HG03442 (cell line): Measurements from ENCODE around the gene CDH4.

Experiments
- ATAC-seq: cut with Tn5 transposase; IDR thresholded peaks from one replicate; pipeline ENCODE4 v1.9.1; 2021; ENCODE audit warnings: mild to moderate bottlenecking, moderate library complexity; ENCODE audit not compliant: unreplicated experiment

CDH4 gene

DNA sequence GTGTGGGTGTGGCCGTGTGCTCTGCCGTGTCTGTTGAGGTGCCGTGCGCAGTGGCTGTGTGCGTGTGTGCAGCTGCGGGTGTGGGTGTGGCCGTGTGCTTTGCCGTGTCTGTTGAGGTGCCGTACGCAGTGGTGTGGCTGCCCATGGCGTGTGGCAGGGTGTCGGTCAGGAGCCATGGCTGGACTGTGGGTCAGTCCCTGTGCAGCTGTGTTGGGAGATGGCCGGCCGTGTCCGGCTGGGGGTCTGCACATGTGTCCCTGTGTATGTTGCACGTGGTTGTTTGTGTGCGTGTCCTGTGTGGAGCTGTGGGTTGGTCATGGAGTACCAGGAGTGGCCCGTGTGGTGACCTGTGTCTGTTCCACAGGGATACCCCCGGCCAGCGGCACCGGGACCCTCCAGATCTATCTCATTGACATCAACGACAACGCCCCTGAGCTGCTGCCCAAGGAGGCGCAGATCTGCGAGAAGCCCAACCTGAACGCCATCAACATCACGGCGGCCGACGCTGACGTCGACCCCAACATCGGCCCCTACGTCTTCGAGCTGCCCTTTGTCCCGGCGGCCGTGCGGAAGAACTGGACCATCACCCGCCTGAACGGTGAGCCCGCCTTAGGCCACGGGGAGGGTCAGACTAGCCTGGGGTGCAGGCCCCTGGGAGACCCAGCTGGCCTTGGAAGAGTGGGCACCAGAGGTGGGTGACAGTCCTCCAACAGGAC lies 675.9 kb downstream of the CDH4 start:
- no peak for ATAC-seq

DNA sequence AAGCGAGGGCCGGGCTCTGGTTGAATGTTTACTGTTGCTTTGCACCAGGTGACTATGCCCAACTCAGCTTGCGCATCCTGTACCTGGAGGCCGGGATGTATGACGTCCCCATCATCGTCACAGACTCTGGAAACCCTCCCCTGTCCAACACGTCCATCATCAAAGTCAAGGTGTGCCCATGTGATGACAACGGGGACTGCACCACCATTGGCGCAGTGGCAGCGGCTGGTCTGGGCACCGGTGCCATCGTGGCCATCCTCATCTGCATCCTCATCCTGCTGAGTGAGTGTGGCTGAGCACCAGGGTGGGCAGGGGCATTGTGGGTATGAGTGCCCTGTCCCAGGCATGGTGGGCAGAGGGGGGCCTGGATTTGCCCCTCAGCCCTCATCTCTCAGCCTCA lies 677.5 kb downstream of the CDH4 start:
- no peak for ATAC-seq

DNA sequence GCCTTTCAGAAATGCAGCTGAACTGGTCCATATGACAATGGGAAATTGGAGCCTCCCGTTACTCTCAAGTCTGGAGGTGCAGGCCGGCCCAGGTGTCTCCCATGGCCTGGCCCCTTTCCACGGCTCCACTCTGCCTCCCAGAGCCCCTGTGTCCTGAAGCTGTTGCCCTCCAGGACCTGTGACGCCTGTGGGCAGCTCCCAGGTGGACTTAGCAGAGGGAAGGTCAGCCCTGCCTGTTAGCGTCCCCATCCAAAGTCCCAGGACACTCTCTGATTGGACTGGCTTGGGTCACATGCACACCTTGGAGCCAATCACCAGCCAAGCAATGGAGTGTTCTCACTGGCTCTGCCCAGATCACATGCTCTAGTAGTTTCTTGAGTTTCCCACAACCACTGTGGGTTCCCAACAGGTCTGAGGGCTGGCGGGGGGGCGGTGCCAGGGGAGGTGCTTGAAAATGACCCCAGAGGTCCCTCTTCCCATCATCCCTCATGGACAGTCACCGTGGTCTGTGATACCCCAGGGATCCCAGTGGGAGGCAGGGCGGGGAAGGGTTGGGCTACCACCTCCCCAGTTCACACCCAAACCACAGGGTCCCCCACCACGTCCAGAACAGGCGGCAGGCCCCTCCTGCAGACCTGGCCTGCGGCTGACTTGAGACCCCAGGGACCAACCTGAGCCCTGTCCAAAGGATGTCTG lies 678.1 kb downstream of the CDH4 start:
- ATAC-seq: no peak

DNA sequence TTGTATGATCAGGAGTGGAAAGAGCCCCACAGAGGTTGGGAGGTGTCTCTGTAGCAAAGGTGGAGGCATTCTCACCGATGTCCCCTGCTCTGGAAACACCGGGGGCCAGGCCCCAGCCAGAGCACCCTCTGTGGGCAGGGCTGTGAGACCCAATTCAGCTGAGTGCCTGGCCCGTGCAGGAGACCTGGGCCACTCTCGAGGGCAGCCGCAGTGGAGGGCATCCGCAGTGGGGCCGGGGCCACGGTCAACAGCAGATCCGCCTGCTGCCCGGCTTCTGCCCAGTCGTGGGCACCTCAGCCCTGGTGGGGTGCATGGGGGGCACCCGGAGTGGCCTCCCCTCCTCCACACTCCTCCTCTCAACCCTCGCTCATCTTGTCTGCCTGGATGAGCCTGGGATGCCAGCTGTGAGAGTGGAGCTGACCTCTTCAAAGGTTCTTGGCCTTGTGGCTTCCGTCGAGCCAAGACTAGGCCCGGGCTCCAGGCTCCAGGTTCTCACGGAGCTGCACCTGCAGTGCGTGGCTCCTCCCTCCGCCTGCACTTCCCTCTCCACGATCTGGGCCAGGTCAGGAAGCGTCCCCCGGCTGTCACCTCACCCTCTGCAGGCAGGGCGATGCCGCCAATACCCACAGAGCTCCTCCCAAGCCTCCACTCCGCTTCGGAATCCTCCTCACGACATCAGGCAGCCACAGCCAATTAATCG lies 678.9 kb downstream of the CDH4 start:
- ATAC-seq: no peak

DNA sequence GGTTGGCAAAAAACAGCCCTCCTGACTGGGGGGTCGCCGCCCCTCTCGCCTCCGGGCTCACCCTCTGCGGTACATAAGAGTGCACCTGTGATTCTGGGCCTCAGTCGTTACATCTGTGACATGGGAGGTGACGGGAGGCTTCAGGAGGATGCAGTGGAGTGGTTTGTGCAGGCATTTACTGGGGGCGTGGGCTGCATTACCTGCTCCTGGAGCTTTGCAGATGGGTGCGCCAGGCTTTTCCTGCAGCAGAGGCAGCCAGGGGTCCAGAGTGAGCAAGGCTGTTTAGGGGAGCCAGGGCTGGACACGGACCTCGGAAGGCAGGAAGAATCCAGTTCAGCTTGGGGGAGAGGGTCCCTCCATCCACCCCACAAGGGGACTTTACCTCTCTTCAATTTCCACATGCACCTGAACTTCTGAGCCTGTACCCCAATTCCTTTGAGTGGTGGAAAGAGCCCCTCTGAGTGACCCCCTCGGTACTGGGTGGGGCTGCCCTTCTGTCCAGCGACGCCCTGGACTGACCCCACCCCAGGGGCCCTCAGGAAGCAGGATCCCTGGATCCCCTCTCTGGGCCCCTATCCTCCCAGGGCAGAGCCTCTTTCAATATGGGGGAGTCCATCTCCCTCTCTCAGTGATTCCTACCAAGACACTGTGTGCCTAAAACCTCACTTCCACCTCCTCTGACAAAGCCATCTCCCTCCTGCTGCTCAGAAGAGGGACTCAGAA lies 679.6 kb downstream of the CDH4 start:
- ATAC-seq: no peak

DNA sequence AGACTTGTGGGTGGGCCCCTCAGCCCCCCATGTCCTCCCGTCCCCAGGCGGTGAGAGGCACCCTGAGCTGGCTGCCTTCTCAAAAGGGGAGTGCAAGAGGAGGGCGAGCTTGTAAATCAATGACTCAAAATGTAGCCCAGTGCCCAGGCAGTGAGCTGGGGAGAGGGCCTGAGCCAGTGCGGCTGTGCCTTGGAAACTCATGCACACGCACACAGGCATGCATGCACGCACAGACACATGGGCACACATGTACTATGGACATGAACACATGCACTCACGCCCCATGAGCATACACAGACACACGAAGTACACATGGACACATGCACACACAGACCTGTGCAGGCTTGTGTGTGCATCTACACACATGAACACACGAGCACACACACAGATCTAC lies 680.1 kb downstream of the CDH4 start:
- no peak for ATAC-seq

DNA sequence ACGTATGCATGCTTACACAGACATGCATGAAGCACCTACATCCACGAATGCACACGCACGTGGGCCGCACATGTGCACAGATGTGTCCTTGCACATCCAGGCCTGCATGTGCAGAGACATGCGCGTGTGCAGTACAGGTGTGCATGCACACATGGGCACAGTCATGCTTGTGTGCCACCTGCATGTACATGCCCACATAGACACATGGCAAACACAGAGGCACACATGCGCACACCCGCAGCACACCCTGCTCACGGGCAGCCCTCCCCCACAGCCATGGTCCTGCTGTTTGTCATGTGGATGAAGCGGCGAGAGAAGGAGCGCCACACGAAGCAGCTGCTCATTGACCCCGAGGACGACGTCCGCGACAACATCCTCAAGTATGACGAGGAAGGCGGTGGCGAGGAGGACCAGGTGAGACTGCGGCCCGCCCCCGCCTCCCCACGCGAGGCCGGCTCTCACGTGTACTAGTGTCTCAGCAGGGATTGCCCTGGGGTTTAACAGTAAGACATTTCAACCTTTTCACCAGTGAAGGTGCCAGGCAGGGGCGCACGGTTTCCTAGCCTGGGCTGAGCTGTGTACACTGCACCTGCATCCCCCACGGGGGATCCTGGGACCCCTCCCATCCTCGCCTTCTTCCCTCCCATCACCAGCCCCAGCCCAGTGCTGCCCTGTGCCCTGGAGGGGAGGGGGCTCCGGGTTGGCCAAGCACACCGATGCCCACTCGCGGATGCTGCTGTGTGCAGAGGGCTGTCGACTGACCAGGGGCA lies 680.8 kb downstream of the CDH4 start:
- no peak for ATAC-seq

DNA sequence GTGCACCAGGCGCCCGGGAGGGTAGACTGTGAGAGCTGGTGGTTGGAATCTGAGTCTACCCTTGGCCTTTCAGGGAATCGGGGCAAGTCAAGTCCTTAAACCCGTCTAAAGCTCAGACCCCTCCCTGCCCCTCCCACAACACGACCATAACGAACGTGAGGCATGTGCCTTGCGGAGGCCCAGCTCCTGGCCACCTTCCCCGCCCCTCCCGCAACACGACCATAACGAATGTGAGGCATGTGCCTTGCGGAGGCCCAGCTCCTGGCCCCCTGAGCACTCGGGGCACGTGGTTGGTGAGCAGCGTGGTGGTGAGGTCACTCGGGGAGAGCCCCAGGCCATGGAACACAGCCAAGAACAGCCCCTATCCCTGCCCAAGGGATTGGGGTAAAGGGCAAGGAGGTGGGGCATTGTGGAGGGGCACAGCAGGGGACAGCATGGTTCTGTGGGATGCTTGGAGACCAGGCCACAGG lies 681.5 kb downstream of the CDH4 start:
- no peak for ATAC-seq

DNA sequence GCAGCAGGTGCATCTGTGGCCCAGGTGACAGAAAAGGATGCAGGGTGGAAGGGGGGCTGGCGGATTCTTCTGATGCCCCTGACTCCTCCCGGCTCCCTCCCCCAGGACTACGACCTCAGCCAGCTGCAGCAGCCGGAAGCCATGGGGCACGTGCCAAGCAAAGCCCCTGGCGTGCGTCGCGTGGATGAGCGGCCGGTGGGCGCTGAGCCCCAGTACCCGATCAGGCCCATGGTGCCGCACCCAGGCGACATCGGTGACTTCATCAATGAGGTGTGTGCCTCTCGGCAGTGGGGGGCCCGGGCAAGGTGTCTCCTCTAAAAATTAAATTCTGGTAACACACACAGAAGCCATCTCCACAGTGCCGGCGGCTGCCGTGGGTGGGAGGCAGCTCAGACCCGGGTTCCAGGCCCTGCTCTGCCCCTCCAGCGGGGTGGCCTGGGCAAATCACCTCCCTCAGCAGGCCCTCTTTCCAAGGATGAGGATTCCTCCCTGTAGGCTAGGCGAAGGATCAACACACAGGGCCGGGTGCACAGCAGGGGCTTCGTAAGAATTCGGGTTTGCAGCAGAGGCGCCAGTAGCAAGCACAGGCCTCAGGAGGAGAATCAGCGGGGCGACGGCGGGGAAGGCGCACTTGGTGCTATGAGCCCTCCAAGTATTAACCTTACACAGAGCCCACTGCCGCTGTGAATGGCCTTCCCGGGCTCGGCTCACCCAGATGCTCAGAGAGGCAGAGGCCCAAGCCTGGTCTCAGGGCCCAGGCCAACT lies 682.1 kb downstream of the CDH4 start:
- no peak for ATAC-seq

DNA sequence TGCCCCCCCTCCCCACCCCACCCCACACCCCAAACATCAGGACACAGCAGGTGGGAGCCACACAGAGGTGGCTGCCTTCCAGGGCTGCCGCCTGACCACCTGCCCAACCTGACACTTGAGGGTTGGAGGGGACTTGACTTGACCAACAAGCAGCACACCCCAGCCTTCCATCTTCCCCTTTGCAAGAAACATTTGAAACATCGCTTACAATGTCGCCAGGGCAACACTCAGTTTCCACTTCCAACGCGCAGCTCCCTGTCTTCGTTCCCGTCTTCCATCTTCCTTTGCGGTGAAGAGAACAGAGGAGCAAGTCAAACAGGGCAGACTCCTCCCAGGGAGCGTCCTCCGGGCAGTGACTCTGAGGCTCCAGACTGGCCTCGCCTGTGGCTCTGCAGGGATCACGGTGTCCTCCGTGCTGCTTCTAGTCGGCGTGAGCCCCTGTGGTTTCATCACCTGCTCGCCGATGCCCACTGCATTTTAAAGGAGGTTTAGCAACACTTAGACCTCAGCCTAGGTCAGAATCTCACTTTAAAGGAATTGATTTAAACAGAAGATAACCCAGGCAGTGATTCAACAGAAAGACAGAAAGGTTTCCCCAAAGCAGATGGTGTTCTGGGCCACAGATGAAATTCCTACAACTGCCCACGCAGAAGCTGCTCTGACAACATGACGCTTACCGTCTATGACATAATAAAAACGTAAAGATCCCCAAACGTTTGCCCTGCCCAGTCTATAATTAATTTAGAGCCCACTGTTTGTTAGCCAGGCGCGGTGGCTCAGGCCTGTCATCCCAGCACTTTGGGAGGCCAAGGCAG lies 682.9 kb downstream of the CDH4 start:
- no peak for ATAC-seq

DNA sequence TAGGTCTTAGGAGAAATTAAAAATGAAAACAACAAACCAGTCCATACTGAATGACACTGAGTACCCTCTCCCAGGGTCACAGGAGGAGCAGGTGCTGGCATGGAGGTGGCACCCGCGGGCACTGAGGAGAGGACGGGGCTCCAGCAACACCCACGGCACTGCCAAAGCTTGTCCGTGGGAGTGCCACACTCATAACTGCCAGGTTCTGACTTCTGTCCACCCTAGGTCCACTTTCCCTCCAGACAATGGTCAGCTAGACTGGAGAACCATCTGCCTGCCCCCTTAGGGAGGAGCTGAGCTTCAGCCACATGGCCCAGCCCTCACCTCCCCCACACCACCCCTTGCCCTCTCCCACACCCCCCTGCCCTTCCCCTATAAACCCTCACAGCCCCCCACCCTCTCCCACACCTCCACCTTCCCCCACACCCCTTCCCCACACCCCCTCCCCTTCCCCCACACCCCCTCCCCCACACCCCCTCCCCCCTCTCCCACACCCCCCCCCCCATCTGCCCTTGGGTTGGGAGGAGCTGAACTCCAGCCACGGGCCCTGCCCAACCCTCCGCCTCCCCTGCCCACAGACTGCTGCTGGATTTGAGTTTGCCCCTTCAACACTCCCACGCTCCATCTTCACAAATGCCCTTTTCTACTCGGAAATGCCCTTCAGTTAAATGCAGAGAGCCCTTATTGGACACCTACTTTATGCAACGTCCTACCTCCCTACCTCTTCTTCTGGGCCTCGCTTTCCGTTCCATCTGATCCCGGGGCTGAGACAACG lies 684.1 kb downstream of the CDH4 start:
- ATAC-seq: no peak

DNA sequence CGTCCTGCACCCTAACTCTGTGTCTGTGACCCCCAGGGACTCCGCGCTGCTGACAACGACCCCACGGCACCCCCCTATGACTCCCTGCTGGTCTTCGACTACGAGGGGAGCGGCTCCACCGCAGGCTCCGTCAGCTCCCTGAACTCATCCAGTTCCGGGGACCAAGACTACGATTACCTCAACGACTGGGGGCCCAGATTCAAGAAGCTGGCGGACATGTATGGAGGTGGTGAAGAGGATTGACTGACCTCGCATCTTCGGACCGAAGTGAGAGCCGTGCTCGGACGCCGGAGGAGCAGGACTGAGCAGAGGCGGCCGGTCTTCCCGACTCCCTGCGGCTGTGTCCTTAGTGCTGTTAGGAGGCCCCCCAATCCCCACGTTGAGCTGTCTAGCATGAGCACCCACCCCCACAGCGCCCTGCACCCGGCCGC lies 684.7 kb downstream of the CDH4 start:
- no peak for ATAC-seq

DNA sequence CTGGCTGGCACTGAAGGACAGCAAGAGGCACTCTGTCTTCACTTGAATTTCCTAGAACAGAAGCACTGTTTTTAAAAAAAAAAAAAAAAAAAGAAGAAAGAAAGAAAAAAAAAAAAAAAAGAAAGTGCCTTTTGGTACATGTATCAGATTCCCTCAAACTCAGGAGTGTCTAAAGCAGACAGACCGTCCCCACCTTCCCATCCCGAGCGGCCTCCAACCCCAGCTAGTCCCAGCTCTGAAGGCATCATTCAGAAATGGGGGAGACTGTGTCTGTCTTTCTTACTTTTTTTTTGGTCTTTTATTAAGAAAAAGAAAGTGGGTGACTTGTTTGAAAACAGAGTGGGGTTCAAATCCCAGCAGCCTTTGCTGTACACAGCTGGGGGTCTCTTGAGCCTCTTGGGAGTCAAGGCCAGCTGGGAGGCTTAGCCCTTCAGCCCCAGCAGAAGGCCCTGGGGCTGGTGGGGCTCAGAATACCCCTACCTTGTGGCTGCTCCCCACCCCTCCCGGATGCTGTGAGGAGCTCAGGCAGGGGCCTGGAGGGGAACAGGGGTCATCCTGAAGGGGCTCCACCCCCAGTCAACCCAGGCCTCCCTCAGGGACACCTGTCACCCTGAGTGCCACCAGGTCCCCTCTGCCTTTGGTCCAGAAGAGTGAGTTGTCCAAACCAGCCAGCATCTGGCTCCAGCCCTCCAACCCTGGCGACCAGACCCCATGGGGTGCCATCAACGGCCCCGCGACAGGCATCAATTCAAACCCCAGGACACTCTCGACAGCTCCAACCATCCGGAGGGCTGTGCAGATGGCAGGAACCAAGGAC lies 685.3 kb downstream of the CDH4 start:
- ATAC-seq: no peak

DNA sequence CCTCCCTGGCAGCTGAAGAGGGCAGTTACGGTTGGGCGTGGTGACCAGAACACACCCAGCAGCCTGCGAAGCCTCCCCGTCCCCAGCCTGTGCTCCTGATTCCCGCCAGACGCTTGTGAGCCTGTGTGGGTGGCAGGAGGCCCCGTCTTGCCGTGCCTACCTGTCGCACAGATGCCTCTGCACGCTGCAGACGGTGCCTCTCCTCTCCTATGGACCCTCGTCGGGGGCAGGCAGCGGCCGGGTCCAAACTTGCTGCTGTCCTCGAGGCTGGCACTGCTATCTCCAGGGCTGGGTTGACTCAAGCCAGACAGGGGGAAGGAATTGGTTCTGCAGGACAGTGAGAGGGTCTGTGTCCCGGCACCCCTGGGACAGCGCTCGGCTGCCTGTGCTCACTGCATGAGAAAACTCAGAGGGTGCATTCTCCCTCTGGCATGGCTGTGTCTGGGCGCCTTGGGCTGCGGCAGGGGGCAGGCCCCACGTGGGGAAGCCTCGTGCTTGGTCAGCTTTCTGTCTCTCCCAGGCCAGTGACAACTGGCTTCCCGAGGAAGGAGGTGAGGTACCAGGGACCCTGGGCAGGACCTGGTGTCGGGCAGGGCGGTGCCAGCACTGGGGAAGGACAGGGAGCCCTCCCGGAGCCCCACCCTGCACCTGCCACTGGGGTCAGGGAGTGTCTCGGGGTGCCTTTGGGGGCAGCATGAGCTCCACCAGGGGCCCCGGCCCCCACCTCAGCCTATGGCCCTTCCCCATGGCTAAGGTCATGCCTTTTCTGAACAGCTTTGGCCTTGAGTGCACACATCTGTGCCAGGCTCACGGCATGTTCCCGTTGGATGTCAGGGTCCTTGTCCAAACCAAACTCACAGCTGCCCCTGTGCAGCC lies 686.1 kb downstream of the CDH4 start:
- ATAC-seq: no peak

DNA sequence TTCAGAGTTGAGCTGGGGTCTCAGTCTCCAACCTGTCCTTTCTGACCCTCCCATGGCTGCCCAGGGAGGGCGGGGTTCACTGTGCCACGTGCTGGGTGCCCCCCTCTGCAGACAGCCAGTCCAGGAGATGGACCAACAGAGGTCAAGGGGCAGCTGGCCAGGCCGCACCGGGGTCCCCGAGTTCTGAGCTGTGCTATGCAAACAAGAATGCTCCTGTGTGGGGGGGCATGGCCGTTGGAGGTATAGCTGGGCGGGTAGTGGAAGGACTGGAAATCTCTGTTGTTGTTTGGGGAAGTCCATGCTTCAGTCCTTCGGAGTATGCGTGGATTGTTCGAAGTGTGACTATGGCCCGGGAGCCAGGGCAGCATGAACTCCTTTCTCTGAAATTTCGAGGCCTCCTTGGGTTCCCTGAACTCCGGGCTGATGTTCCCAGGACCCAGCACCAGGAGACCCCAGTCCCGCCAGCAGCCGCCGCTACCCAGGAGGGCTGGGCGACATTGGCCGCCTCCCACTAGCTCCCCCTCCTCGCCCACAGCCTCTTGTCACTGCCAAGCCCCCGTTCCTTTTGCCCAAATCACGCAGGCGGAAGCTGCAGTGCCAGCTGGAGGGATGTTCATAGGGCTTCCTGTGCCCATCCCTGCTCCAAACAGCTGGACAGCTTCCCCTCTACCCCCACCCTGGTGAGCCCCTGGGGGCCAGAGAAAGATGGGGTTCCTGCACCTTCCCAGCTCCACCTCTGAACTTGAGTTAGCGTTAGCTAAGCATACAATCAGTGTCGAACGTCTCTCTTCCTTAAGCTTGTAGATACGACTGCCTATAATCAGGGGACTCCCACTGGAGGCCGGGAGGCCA lies 687.0 kb downstream of the CDH4 start:
- no peak for ATAC-seq
